Mucosa of descending colon (tissue), 3 donors: ENCODE measurements around the gene WWP2. TPM values are rescaled to one million over a fixed set of nuclear protein-coding genes. Genes with fewer than 3 reads are reported as not detected.

Experiments
- ATAC-seq: fragments of 200-7000 bp; cut with Tn5 transposase; one replicate; pipeline ENCODE4 v1.9.1; 2020; ENCODE audit warnings: mild to moderate bottlenecking, moderate library complexity
- DNase-seq, 3 donors: peaks; one replicate each; pipeline ENCODE4 v3.0.0-alpha.2; 2020
- H3K36me3 ChIP-seq: fragments of 200-600 bp; one replicate; pipeline ENCODE4 v1.8.0; 2021; ENCODE audit warnings: low read depth, mild to moderate bottlenecking
- H3K4me1 ChIP-seq: fragments of 200-600 bp; one replicate; pipeline ENCODE4 v1.8.0; 2021; ENCODE audit warnings: low read depth, mild to moderate bottlenecking
- H3K4me3 ChIP-seq: fragments of 200-600 bp; one replicate; pipeline ENCODE4 v1.8.0; 2021; ENCODE audit warnings: mild to moderate bottlenecking
- H3K9me3 ChIP-seq: fragments of 200-600 bp; one replicate; pipeline ENCODE4 v1.8.0; 2021; ENCODE audit warnings: mild to moderate bottlenecking
- CTCF ChIP-seq: fragments of 200-600 bp; IDR thresholded peaks from one replicate; pipeline ENCODE4 v1.8.0; 2022; ENCODE audit warnings: antibody characterized with exemption, mild to moderate bottlenecking
- intact Hi-C, 2 donors: fragments of 100-400 bp; cut with DNase I in 1 of 2; cut with micrococcal nuclease in 1 of 2; formaldehyde crosslinking; loops; one replicate each; pipeline versions ENCODE4 v1.11.0 to v1.11.1; 2022; cut with DNase I, micrococcal nuclease
- total RNA-seq, 3 donors: library from RNA; stranded (reverse); fragmentation: NEBNext Ultra II Directional in 2 of 3; extraction: Animal tissue kit (Norgen Biotek cat#: 25700) in 2 of 3; gene quantifications; one replicate each; pipeline versions ENCODE4 v1.2.1 to v1.2.4, GENCODE V29; 2021 to 2023
- donor health status: DM: no; HTN: no; CAD: no; lungs with moderate emphysema.
- donor health status: DM: no; HTN: no; CAD: no.
- donor health status: DM: no; HTN: yes; CAD: no.

The WWP2 gene
- total RNA-seq, 3 donors from 2014 or later, result 70.2 to 110 (median 94.2) TPM

GRCh38 chr16:69937465-69937951, 175.4 kb downstream of the WWP2 start:
- no peaks in the 10 kb centered on the region for H3K36me3 ChIP-seq
- H3K4me1 ChIP-seq, result no peaks in the 10 kb centered on the region
- DNase-seq (no peak), ATAC-seq (no peak)
- H3K9me3 ChIP-seq, result no peaks in the 10 kb centered on the region
- no peak overlapping the region for H3K4me3 ChIP-seq
- intact Hi-C loops, result no loop called here
- TF ChIP-seq CTCF, result no peak

- DNase-seq (no peak), ATAC-seq (no peak)
- Histone ChIP-seq H3K36me3 (no peaks in the 10 kb centered on the region), H3K4me1 (no peaks in the 10 kb centered on the region), H3K9me3 (no peaks in the 10 kb centered on the region), H3K4me3 (no peak overlapping the region)
- TF ChIP-seq CTCF, result no peak
- intact Hi-C loops, result no loop called here
Measured at GRCh38 chr16:69938981-69939820, 177.1 kb downstream of the WWP2 start.

- no peak overlapping the region for H3K4me3 ChIP-seq
- H3K4me1 ChIP-seq, result no peaks in the 10 kb centered on the region
- no peak for ATAC-seq
- intact Hi-C loops, result no loop called here
- no peak for TF ChIP-seq CTCF
- no peaks in the 10 kb centered on the region for H3K36me3 ChIP-seq
- H3K9me3 ChIP-seq, result no peaks in the 10 kb centered on the region
- DNase-seq, result no peak
Measured at GRCh38 chr16:69939821-69940585, 177.9 kb downstream of the WWP2 start.

GRCh38 chr16:69940676-69941075, 178.5 kb downstream of the WWP2 start:
- no peak for DNase-seq
- Histone ChIP-seq H3K36me3 (no peaks in the 10 kb centered on the region), H3K9me3 (no peaks in the 10 kb centered on the region), H3K4me1 (no peaks in the 10 kb centered on the region), H3K4me3 (no peak overlapping the region)
- no peak for TF ChIP-seq CTCF
- no peak for ATAC-seq
- intact Hi-C loops, result no loop called here

- intact Hi-C loops, result no loop called here
- Histone ChIP-seq H3K4me3 (no peak overlapping the region), H3K4me1 (no peaks in the 10 kb centered on the region), H3K9me3 (no peaks in the 10 kb centered on the region), H3K36me3 (no peaks in the 10 kb centered on the region)
- ATAC-seq, result no peak
- no peak for TF ChIP-seq CTCF
- no peak for DNase-seq
Measured at GRCh38 chr16:69941251-69942098, 179.3 kb downstream of the WWP2 start.
